TTC549 (cell line): Measurements from ENCODE around the gene SCTR.

Experiments
- FAIRE-seq: peaks from 2 replicates; lab custom pipeline; 2012; peaks lifted over from hg19 to GRCh38; lab: Jason Lieb, UNC

Gene SCTR

GRCh38 chr2:119474371-119475224 is 49.7 kb downstream of the SCTR start:
- FAIRE-seq, result no peak

- no peak for FAIRE-seq
Measured at GRCh38 chr2:119473621-119474370, 50.5 kb downstream of the SCTR start.

GRCh38 chr2:119472749-119473148 is 51.5 kb downstream of the SCTR start:
- no peak for FAIRE-seq

- no peak for FAIRE-seq
Measured at GRCh38 chr2:119469661-119470297, 54.5 kb downstream of the SCTR start.

- no peak for FAIRE-seq
Measured at GRCh38 chr2:119469131-119469530, 55.2 kb downstream of the SCTR start.

GRCh38 chr2:119468154-119468955 is 55.9 kb downstream of the SCTR start:
- no peak for FAIRE-seq

- no peak for FAIRE-seq
Measured at GRCh38 chr2:119466373-119466772, 57.9 kb downstream of the SCTR start.

- FAIRE-seq, result no peak
Measured at GRCh38 chr2:119465687-119466086, 58.6 kb downstream of the SCTR start.

GRCh38 chr2:119464981-119465380 is 59.3 kb downstream of the SCTR start:
- no peak for FAIRE-seq

GRCh38 chr2:119463990-119464389 is 60.3 kb downstream of the SCTR start:
- no peak for FAIRE-seq

GRCh38 chr2:119463136-119463535 is 61.1 kb downstream of the SCTR start:
- no peak for FAIRE-seq

GRCh38 chr2:119462574-119462973 is 61.7 kb downstream of the SCTR start:
- FAIRE-seq, result no peak

- no peak for FAIRE-seq
Measured at GRCh38 chr2:119461811-119462210, 62.5 kb downstream of the SCTR start.

GRCh38 chr2:119460076-119460475 is 64.2 kb downstream of the SCTR start:
- no peak for FAIRE-seq

- no peak for FAIRE-seq
Measured at GRCh38 chr2:119455066-119455718, 69.1 kb downstream of the SCTR start.

GRCh38 chr2:119453972-119454593 is 70.2 kb downstream of the SCTR start:
- FAIRE-seq, result no peak

- FAIRE-seq, result no peak
Measured at GRCh38 chr2:119451336-119452050, 72.8 kb downstream of the SCTR start.

GRCh38 chr2:119449521-119449920 is 74.8 kb downstream of the SCTR start:
- FAIRE-seq, result no peak

GRCh38 chr2:119448427-119449141 is 75.7 kb downstream of the SCTR start:
- no peak for FAIRE-seq

- no peak for FAIRE-seq
Measured at GRCh38 chr2:119446037-119446436, 78.2 kb downstream of the SCTR start.
